Skeletal muscle tissue (tissue), 4 donors: ENCODE measurements around the gene MSH6. TPM values are rescaled to one million over a fixed set of nuclear protein-coding genes. Genes with fewer than 3 reads are reported as not detected.

ENCODE experiments used
- H3K27ac ChIP-seq: one replicate; pipeline ENCODE4 v1.7.0; 2013; ENCODE audit warnings: mild to moderate bottlenecking, low read depth, low read length, inconsistent platforms
- H3K27me3 ChIP-seq, 3 donors: one replicate each; pipeline ENCODE4 v1.7.0; 2013; ENCODE audit warnings: low read length in 3 of 3; ENCODE audit not compliant: control insufficient read depth in 3 of 3, insufficient read depth in 3 of 3
- H3K36me3 ChIP-seq, 3 donors: one replicate each; pipeline ENCODE4 v1.7.0; 2013; ENCODE audit warnings: low read length in 3 of 3; ENCODE audit not compliant: control insufficient read depth in 3 of 3, insufficient read depth in 3 of 3
- H3K4me1 ChIP-seq, 3 donors: one replicate each; pipeline ENCODE4 v1.7.0; 2013; ENCODE audit warnings: low read length in 3 of 3, mild to moderate bottlenecking in 3 of 3; ENCODE audit not compliant: control insufficient read depth in 3 of 3, insufficient read depth in 3 of 3
- H3K4me3 ChIP-seq, 3 donors: one replicate each; pipeline ENCODE4 v1.7.0; 2013; ENCODE audit warnings: low read length in 3 of 3
- H3K9ac ChIP-seq, 3 donors: one replicate each; pipeline ENCODE4 v1.7.0; 2013; ENCODE audit warnings: low read length in 3 of 3, mild to moderate bottlenecking in 3 of 3, moderate library complexity in 2 of 3, low read depth in 1 of 3
- H3K9me3 ChIP-seq, 3 donors: one replicate each; pipeline ENCODE4 v1.7.0; 2013; ENCODE audit warnings: low read length in 3 of 3; ENCODE audit not compliant: control insufficient read depth in 3 of 3
- total RNA-seq: library from RNA; depleted of rRNA; stranded (reverse); fragments of >200 nt; gene quantifications from one replicate; pipeline ENCODE4 v1.2.3, GENCODE V29; 2014
- donor health status: Osteomylitis.

Gene MSH6
- total RNA-seq, 1 donor from 2014 or later, result 33.4 TPM

- Histone ChIP-seq H3K36me3 (no peaks in the 10 kb centered on the region), H3K4me3 (no peak overlapping the region), H3K9me3 (no peaks in the 10 kb centered on the region), H3K9ac (no peak overlapping the region), H3K27ac (no peak overlapping the region), H3K4me1 (peaks cover 2 to 6% (median 3%) of the 10 kb centered on the region in 3 donors), H3K27me3 (no peaks in the 10 kb centered on the region)
Measured at GRCh38 chr2:47779426-47779790, 3.5 kb upstream of the MSH6 start.

GRCh38 chr2:47782381-47782670, 619 bp upstream of the MSH6 start:
- peak overlapping the region; percentile 67 to 93 (median 81) for H3K4me3 ChIP-seq
- H3K36me3 ChIP-seq, result no peaks in the 10 kb centered on the region
- peak overlapping the region; percentile 86 for H3K27ac ChIP-seq
- H3K27me3 ChIP-seq, result no peaks in the 10 kb centered on the region
- peaks cover 2 to 9% (median 5%) of the 10 kb centered on the region in 3 donors for H3K4me1 ChIP-seq
- no peaks in the 10 kb centered on the region for H3K9me3 ChIP-seq
- peak overlapping the region; percentile 52 to 88 (median 79) for H3K9ac ChIP-seq

GRCh38 chr2:47783486-47784351, 774 bp downstream of the MSH6 start:
- no peaks in the 10 kb centered on the region for H3K36me3 ChIP-seq
- H3K27me3 ChIP-seq, result no peaks in the 10 kb centered on the region
- no peaks in the 10 kb centered on the region for H3K9me3 ChIP-seq
- H3K4me3 ChIP-seq, result peak overlapping the region; percentile 81 to 93 (median 87)
- H3K9ac ChIP-seq, result peak overlapping the region; percentile 57 to 86 (median 80)
- peak overlapping the region; percentile 86 for H3K27ac ChIP-seq
- peaks cover 2 to 9% (median 5%) of the 10 kb centered on the region in 3 donors for H3K4me1 ChIP-seq

GRCh38 chr2:47784352-47784851, 1.5 kb downstream of the MSH6 start:
- Histone ChIP-seq H3K4me3 (peak overlapping the region; percentile 54 to 81 (median 68)), H3K9me3 (no peaks in the 10 kb centered on the region), H3K36me3 (no peaks in the 10 kb centered on the region), H3K4me1 (peaks cover 2 to 9% (median 5%) of the 10 kb centered on the region in 3 donors), H3K27ac (no peak overlapping the region), H3K9ac (peak overlapping the region; percentile 45 to 59 (median 57)), H3K27me3 (no peaks in the 10 kb centered on the region)

- Histone ChIP-seq H3K4me1 (peaks cover 2 to 9% (median 5%) of the 10 kb centered on the region in 3 donors), H3K9me3 (no peaks in the 10 kb centered on the region), H3K27me3 (no peaks in the 10 kb centered on the region), H3K4me3 (no peak overlapping the region), H3K9ac (no peak overlapping the region), H3K36me3 (no peaks in the 10 kb centered on the region), H3K27ac (no peak overlapping the region)
Measured at GRCh38 chr2:47785986-47786385, 3.0 kb downstream of the MSH6 start.

- Histone ChIP-seq H3K9ac (no peak overlapping the region), H3K27me3 (no peaks in the 10 kb centered on the region), H3K27ac (no peak overlapping the region), H3K4me3 (no peak overlapping the region), H3K4me1 (no peaks in the 10 kb centered on the region), H3K9me3 (no peaks in the 10 kb centered on the region), H3K36me3 (peaks cover 9 to 44% (median 42%) of the 10 kb centered on the region in 3 donors)
Measured at GRCh38 chr2:47796090-47796697, 13.2 kb downstream of the MSH6 start.

- Histone ChIP-seq H3K27me3 (no peaks in the 10 kb centered on the region), H3K4me3 (no peak overlapping the region), H3K36me3 (peaks cover 14 to 57% (median 51%) of the 10 kb centered on the region in 3 donors), H3K9ac (no peak overlapping the region), H3K27ac (no peak overlapping the region), H3K9me3 (no peaks in the 10 kb centered on the region), H3K4me1 (no peaks in the 10 kb centered on the region)
Measured at GRCh38 chr2:47798631-47799030, 15.7 kb downstream of the MSH6 start.

- no peak overlapping the region for H3K27ac ChIP-seq
- no peaks in the 10 kb centered on the region for H3K27me3 ChIP-seq
- H3K9ac ChIP-seq, result no peak overlapping the region
- peaks cover 19 to 62% (median 56%) of the 10 kb centered on the region in 3 donors for H3K36me3 ChIP-seq
- no peaks in the 10 kb centered on the region for H3K9me3 ChIP-seq
- no peaks in the 10 kb centered on the region for H3K4me1 ChIP-seq
- no peak overlapping the region for H3K4me3 ChIP-seq
Measured at GRCh38 chr2:47799031-47799609, 16.2 kb downstream of the MSH6 start.

- peaks cover 25 to 67% (median 65%) of the 10 kb centered on the region in 3 donors for H3K36me3 ChIP-seq
- H3K27me3 ChIP-seq, result no peaks in the 10 kb centered on the region
- H3K4me3 ChIP-seq, result no peak overlapping the region
- no peaks in the 10 kb centered on the region for H3K9me3 ChIP-seq
- no peaks in the 10 kb centered on the region for H3K4me1 ChIP-seq
- no peak overlapping the region for H3K27ac ChIP-seq
- H3K9ac ChIP-seq, result no peak overlapping the region
Measured at GRCh38 chr2:47801118-47801517, 18.2 kb downstream of the MSH6 start.

GRCh38 chr2:47803363-47803762, 20.4 kb downstream of the MSH6 start:
- Histone ChIP-seq H3K4me3 (no peak overlapping the region), H3K27me3 (no peaks in the 10 kb centered on the region), H3K36me3 (peaks cover 23 to 78% (median 69%) of the 10 kb centered on the region in 3 donors), H3K9ac (no peak overlapping the region), H3K4me1 (no peaks in the 10 kb centered on the region), H3K9me3 (no peaks in the 10 kb centered on the region), H3K27ac (no peak overlapping the region)
